Ovary (tissue), 3 donors: ENCODE data around the gene NAA10.

ENCODE experiments used
- CTCF ChIP-seq, 3 donors: fragments of 450-650 bp in 2 of 3; fragments of 200-600 bp in 1 of 3; IDR thresholded peaks; one replicate each; pipeline versions ENCODE4 v1.5.1 to v1.8.0; 2016 to 2022; ENCODE audit warnings: antibody characterized with exemption in 3 of 3, mild to moderate bottlenecking in 1 of 3
- POLR2A ChIP-seq: fragments of 450-650 bp; IDR thresholded peaks from one replicate; pipeline ENCODE4 v1.6.1; 2017; ENCODE audit warnings: antibody characterized with exemption, mild to moderate bottlenecking, moderate library complexity
- donor health status: DM: no; HTN: no; CAD: no.

GRCh38 chrX:153922932-153923857 lies 11.6 kb downstream of the NAA10 start:
- peak in 2 of 3 donors; percentile 31 to 34 for TF ChIP-seq CTCF (IDR thresholded peaks at IDR 0.05)
- TF ChIP-seq POLR2A, result no peak
